Left lung (tissue), 10 donors: ENCODE measurements around the gene RHEB. TPM values are rescaled to one million over a fixed set of nuclear protein-coding genes. Genes with fewer than 3 reads are reported as not detected.

ENCODE experiments used
- ATAC-seq: fragments of 200-7000 bp; cut with Tn5 transposase; one replicate; pipeline ENCODE4 v1.9.1; 2020; ENCODE audit warnings: moderate library complexity
- DNase-seq, 4 donors: peaks; one replicate each; pipeline ENCODE4 v3.0.0-alpha.2; 2013 to 2020
- H3K27ac ChIP-seq, 2 donors: fragments of 200-600 bp; sonication (generic) in 1 of 2; one replicate each; pipeline versions ENCODE4 v1.5.0 to v1.8.0; 2020 to 2021
- H3K27me3 ChIP-seq, 2 donors: fragments of 200-600 bp; sonication (generic) in 1 of 2; one replicate each; pipeline versions ENCODE4 v1.5.0 to v1.8.0; 2020 to 2021
- H3K36me3 ChIP-seq, 2 donors: fragments of 200-600 bp; sonication (generic) in 1 of 2; one replicate each; pipeline versions ENCODE4 v1.5.0 to v1.8.0; 2020 to 2021
- H3K4me1 ChIP-seq, 2 donors: fragments of 200-600 bp; one replicate each; pipeline ENCODE4 v1.8.0; 2021
- H3K4me3 ChIP-seq, 2 donors: fragments of 200-600 bp; sonication (generic) in 1 of 2; one replicate each; pipeline versions ENCODE4 v1.5.0 to v1.8.0; 2020 to 2021; ENCODE audit warnings: mild to moderate bottlenecking in 1 of 2
- H3K9me3 ChIP-seq, 2 donors: fragments of 200-600 bp; sonication (generic) in 1 of 2; one replicate each; pipeline versions ENCODE4 v1.5.0 to v1.8.0; 2020 to 2021
- intact Hi-C, 2 donors: fragments of 100-400 bp; cut with DNase I; formaldehyde crosslinking; loops; one replicate each; pipeline versions ENCODE4 v1.11.2 to v1.14.2; 2022
- polyA plus RNA-seq, 6 donors: library from polyadenylated mRNA; unstranded; fragments of 120-200 nt; gene quantifications; one replicate each; pipeline ENCODE4 v1.2.1, GENCODE V29; 2013; ENCODE audit not compliant: insufficient read length in 6 of 6
- total RNA-seq, 2 donors: library from RNA; stranded (reverse); fragmentation: NEBNext Ultra II Directional; extraction: Animal tissue kit (Norgen Biotek cat#: 25700); gene quantifications; one replicate each; pipeline ENCODE4 v1.2.1, GENCODE V29; 2021
- TF ChIP-seq, protein P1 (sequence below), 2 donors: fragments of 200-600 bp; sonication (generic) in 1 of 2; IDR thresholded peaks; one replicate each; pipeline versions ENCODE4 v1.5.0 to v1.8.0; 2021; ENCODE audit warnings: antibody characterized with exemption in 2 of 2
- donor health status: DM: no; HTN: yes; CAD: no.
- donor health status: DM: no; HTN: no; CAD: no.

RHEB gene
- total and polyA plus RNA-seq, 8 donors = 85.3 to 110 (median 105) TPM

DNA sequence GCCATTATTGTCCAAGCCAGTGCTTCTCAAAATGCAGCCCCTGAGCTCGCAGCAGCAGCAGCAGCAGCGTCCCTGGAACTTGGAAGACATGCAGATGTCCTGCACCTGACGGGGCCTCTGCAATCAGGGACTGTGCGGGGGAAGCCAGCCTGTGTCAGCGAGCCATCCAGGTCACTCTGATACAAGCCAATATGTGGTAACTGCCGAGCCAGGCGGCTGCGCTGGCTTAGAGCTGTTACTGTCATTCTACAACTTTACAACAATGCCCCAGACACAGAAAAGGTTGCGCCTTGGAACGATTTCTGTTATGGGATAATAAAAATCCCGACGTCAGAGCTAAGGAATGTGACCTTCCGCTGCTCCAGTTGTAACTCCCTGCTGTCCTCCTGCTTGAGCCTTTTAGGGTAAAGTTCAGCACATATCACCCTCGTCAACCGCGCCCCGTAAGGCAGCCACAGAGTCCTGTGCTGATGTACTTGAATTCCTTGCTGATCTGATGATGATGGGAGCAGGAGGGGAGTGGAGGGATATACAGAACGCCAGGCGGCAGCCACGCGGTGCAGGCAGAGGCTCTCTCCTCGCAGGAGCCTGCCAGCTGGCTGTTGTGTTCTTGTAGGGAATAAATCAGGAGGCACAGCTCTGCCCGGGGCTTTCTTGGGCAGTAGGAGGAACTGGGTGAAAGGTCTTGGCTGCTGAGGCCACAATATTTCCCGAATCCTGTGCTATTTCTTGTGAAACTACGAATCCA lies 59.8 kb downstream of the RHEB start:
- H3K36me3 ChIP-seq = peaks cover 0 to 10% of the 10 kb centered on the region in 2 donors
- peaks cover 9 to 12% of the 10 kb centered on the region in 2 donors for H3K4me1 ChIP-seq
- ATAC-seq (peak; percentile 85), DNase-seq (peak in 3 of 4 donors; percentile 59 to 82 (median 74))
- TF ChIP-seq, protein P1, sequence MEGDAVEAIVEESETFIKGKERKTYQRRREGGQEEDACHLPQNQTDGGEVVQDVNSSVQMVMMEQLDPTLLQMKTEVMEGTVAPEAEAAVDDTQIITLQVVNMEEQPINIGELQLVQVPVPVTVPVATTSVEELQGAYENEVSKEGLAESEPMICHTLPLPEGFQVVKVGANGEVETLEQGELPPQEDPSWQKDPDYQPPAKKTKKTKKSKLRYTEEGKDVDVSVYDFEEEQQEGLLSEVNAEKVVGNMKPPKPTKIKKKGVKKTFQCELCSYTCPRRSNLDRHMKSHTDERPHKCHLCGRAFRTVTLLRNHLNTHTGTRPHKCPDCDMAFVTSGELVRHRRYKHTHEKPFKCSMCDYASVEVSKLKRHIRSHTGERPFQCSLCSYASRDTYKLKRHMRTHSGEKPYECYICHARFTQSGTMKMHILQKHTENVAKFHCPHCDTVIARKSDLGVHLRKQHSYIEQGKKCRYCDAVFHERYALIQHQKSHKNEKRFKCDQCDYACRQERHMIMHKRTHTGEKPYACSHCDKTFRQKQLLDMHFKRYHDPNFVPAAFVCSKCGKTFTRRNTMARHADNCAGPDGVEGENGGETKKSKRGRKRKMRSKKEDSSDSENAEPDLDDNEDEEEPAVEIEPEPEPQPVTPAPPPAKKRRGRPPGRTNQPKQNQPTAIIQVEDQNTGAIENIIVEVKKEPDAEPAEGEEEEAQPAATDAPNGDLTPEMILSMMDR (IDR thresholded peaks at IDR 0.05) = no peak
- no peak overlapping the region for H3K4me3 ChIP-seq
- intact Hi-C loops = no loop called here
- H3K27me3 ChIP-seq = peaks cover 0 to 4% of the 10 kb centered on the region in 2 donors
- peaks cover 0 to 13% of the 10 kb centered on the region in 2 donors for H3K9me3 ChIP-seq
- H3K27ac ChIP-seq = peak overlapping the region in 1 of 2 donors; percentile 57

DNA sequence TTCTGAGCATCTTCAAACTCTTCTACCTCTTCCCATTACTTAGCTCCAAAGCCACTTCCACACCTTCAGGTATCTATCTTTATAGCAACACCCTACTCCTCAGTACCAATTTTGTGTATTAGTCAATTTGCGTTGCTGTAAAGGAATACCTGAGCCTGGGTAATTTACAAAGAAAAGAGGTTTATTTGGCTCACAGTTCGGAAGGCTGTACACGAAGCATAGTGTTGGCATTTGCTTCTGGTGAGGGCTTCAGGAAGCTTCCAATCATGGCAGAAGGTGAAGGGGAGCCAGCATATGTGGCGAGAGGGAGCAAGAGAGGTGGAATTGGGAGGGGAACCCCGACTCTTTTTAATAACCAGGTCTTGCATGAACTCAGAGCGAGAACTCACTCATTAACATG lies 62.2 kb downstream of the RHEB start:
- Histone ChIP-seq H3K9me3 (peaks cover 0 to 2% of the 10 kb centered on the region in 2 donors), H3K27me3 (peaks cover 0 to 4% of the 10 kb centered on the region in 2 donors), H3K4me1 (peaks cover 9 to 12% of the 10 kb centered on the region in 2 donors), H3K27ac (no peak overlapping the region), H3K36me3 (no peaks in the 10 kb centered on the region), H3K4me3 (no peak overlapping the region)
- DNase-seq (no peak), ATAC-seq (no peak)
- intact Hi-C loops = no loop called here
- TF ChIP-seq, protein P1 (IDR thresholded peaks at IDR 0.05) = no peak

DNA sequence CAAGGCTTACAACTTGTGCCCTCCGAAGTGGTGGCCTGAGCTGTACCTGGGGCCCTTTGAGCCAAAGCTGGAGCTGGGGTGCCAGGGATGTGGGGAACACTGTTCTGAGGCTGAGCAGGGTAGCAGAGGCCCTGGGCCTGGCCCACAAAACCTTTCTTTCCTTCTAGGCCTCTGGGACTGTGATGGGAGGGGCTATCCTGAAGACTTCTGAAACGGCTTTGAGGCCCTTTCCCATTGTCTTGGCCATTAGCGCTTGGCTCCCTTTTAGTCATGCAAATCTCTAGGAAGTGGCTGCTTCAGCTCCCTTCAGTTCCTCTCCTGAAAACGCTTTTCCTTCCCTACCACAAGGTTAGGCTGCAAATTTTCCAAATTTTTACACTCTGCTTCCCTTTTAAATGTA lies 62.9 kb downstream of the RHEB start:
- peaks cover 0 to 4% of the 10 kb centered on the region in 2 donors for H3K27me3 ChIP-seq
- no peak overlapping the region for H3K4me3 ChIP-seq
- no peaks in the 10 kb centered on the region for H3K9me3 ChIP-seq
- intact Hi-C loops = no loop called here
- ATAC-seq = no peak
- no peak for DNase-seq
- H3K4me1 ChIP-seq = peaks cover 9 to 12% of the 10 kb centered on the region in 2 donors
- H3K27ac ChIP-seq = no peak overlapping the region
- H3K36me3 ChIP-seq = no peaks in the 10 kb centered on the region
- TF ChIP-seq, protein P1 (IDR thresholded peaks at IDR 0.05) = no peak

DNA sequence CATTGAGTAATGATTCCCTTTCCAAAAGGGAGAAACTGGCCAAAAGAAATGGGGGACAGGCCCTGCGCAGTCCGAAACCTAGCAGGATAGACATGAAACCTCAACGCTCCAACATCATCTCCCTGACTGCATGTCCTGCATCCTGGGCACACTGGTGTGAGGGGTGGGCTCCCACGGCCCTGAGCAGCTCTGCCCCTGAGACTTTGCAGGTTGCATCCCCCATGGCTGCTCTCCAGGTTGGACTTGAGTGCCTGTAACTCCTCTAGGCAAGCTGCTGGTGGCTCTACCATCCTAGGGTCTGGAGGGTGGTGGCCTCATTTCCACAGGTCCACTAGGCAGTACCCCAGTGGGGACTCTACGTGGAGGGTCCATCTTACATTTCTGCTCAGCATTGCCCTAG lies 63.4 kb downstream of the RHEB start:
- TF ChIP-seq, protein P1 (IDR thresholded peaks at IDR 0.05) = no peak
- H3K36me3 ChIP-seq = no peaks in the 10 kb centered on the region
- intact Hi-C loops = no loop called here
- no peaks in the 10 kb centered on the region for H3K9me3 ChIP-seq
- no peak overlapping the region for H3K27ac ChIP-seq
- H3K4me1 ChIP-seq = peaks cover 9 to 12% of the 10 kb centered on the region in 2 donors
- no peak for ATAC-seq
- H3K27me3 ChIP-seq = peaks cover 0 to 4% of the 10 kb centered on the region in 2 donors
- no peak for DNase-seq
- H3K4me3 ChIP-seq = no peak overlapping the region

DNA sequence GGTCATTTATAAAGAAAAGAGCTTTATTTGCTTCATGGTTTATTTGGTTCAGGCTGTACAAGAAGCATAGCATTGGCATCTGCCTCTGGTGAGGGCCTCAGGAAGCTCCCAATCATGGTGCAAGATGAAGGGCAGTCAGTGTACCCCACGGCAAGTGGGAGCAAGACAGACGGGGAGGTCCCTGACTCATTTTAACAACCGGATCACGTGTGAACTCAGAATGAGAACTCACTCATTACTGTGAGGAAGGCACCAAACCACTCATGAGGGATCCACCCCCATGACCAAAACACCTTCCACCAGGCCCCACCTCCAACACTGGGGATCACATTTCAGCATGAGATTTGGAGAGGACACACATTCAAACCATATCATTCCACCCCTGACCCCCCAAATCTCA lies 64.0 kb downstream of the RHEB start:
- H3K36me3 ChIP-seq = no peaks in the 10 kb centered on the region
- H3K4me1 ChIP-seq = peaks cover 9 to 12% of the 10 kb centered on the region in 2 donors
- H3K27me3 ChIP-seq = peaks cover 0 to 4% of the 10 kb centered on the region in 2 donors
- TF ChIP-seq, protein P1 (IDR thresholded peaks at IDR 0.05) = no peak
- intact Hi-C loops = no loop called here
- H3K4me3 ChIP-seq = no peak overlapping the region
- DNase-seq (no peak), ATAC-seq (no peak)
- no peak overlapping the region for H3K27ac ChIP-seq
- H3K9me3 ChIP-seq = no peaks in the 10 kb centered on the region
